ENCODE data around the gene FGFR4. TPM values are rescaled to one million over a fixed set of nuclear protein-coding genes. Genes with fewer than 3 reads are reported as not detected.
A peak's percentile ranks its signal among the peaks of the same experiment; 100 is the strongest.

The FGFR4 gene
- total RNA-seq, 1 experiment from 2014 or later = 110 TPM

DNA sequence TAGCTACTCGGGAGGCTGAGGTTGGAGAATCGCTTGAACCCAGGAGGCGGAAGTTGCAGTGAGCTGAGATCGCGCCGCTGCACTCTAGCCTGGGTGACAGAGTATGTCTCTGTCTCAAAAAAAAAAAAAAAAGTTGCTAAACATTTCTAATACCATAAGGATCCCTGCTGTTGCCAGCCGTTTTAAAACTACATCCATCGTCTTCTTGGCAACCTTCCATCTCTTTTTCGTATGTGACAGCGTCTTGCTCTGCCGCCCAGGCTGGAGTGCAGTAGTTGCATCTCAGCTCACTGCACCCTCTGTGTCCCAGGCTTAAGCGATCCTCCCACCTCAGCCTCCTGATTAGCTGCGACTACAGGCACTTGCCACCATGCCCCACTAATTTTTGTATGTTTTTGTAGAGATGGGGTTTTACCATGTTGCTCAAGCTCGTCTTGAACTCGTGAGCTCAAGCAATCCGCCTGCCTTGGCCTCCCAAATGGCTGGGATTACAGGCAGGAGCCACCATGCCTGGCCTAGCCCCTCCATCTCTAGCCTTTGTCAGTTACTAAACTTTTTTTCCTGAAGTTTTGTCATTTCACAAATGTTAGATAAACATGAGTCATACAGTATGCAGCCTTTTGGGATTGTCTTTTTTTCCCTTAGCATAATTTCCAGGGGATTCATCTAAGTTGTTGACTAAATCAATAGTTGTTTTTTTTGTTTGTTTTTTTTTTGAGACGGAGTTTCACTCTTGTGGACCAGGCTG is 60.4 kb downstream of the FGFR4 start:
- in situ Hi-C loops (cut with HindIII; ENCODE audit: low pct_unique_long_range_greater_than_20kb, low sequenced_read_pairs) = no loop called here
- peak; percentile 39 for DNase-seq (ENCODE audit: low read depth)

Other genes with a start within 250 kb of the FGFR4 start
- gene HK3, start 187.6 kb upstream of the FGFR4 start, total RNA-seq (2014; rRNA removed; shearing (Covaris generic); ENCODE audit: low replicate concordance) = not detected in 2 replicates
- 41.8 and 72.2 TPM in 2 replicates for gene UIMC1, start 80.1 kb upstream of the FGFR4 start, total RNA-seq (2014; rRNA removed; shearing (Covaris generic); ENCODE audit: low replicate concordance)
- gene ZNF346, start 64.2 kb upstream of the FGFR4 start, total RNA-seq (2014; rRNA removed; shearing (Covaris generic); ENCODE audit: low replicate concordance) = 23.8 and 26.0 TPM in 2 replicates
- gene NSD1, start 46.9 kb downstream of the FGFR4 start, total RNA-seq (2014; rRNA removed; shearing (Covaris generic); ENCODE audit: low replicate concordance) = 15.4 and 18.5 TPM in 2 replicates
- 53.9 and 65.9 TPM in 2 replicates for gene RAB24, start 216.8 kb downstream of the FGFR4 start, total RNA-seq (2014; rRNA removed; shearing (Covaris generic); ENCODE audit: low replicate concordance)
- 459 and 533 TPM in 2 replicates for gene PRELID1, start 216.9 kb downstream of the FGFR4 start, total RNA-seq (2014; rRNA removed; shearing (Covaris generic); ENCODE audit: low replicate concordance)
- gene MXD3, start 225.0 kb downstream of the FGFR4 start, total RNA-seq (2014; rRNA removed; shearing (Covaris generic); ENCODE audit: low replicate concordance) = 69.8 and 72.2 TPM in 2 replicates